ENCODE measurements around the gene UNC79. TPM values are rescaled to one million over a fixed set of nuclear protein-coding genes. Genes with fewer than 3 reads are reported as not detected.

UNC79 gene
- total RNA-seq, 2 experiments from 2014 or later, result not detected

DNA sequence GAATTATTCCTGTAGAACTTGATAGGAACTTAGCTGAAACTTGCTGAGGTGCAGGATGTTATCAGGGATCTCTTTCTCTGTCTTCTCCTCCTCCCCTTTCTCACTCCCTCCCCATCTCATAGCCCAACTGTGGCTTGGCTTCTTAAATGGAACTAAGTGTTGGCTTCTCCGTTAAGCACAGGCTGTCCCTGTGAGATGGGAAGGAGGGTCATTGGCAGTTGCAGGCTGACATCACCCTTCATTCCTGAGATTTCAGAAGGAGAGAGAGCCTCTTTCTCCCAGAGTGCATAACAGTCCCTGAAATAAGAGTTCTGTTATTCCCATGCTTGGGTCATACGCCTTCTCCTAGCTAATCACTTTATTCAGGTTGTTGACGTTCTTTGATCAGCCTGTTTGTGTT, 162.0 kb downstream of the UNC79 start:
- H3K27ac Mint-ChIP-seq, result no peak overlapping the region
- POLR2A ChIA-PET, result interaction anchor here (0.6 kb wide), 1 partner anchor 15 kb away, joined by 3 read pairs; no protein-coding TSS in a partner anchor
- no peak overlapping the region for H3K4me3 Mint-ChIP-seq
- no peaks in the 10 kb centered on the region for H3K9me3 Mint-ChIP-seq
- CTCF ChIA-PET, result no interaction called here
- no peak for DNase-seq
- H3K36me3 Mint-ChIP-seq (ENCODE audit: low read depth), result no peaks in the 10 kb centered on the region
- no peaks in the 10 kb centered on the region for H3K4me1 Mint-ChIP-seq
- peaks cover 5% of the 10 kb centered on the region for H3K27me3 Mint-ChIP-seq

DNA sequence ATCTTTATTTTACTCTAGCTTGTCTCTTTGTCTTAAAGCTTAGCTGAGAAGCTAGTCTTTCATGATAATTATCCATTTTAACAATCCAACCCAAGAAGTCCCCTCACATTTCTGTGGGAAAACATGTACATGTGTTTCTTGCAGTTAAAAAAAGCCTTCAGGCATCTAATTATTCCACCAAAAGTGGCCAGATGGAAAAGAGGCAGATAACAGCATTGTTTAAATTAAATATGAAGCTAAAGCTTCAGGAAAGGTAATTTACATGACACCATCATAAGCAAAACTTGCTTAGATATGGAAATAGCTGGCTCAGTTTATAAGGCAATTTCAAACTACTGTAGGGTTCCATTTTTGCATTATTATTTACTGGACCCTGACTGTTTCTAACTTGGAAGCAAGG, 175.4 kb downstream of the UNC79 start:
- H3K27me3 Mint-ChIP-seq, result peaks cover 25% of the 10 kb centered on the region
- no peak overlapping the region for H3K4me3 Mint-ChIP-seq
- no peak overlapping the region for H3K27ac Mint-ChIP-seq
- no peaks in the 10 kb centered on the region for H3K9me3 Mint-ChIP-seq
- H3K4me1 Mint-ChIP-seq, result no peaks in the 10 kb centered on the region
- CTCF ChIA-PET, result no interaction called here
- no peaks in the 10 kb centered on the region for H3K36me3 Mint-ChIP-seq (ENCODE audit: low read depth)
- no peak for DNase-seq
- POLR2A ChIA-PET, result no interaction called here

DNA sequence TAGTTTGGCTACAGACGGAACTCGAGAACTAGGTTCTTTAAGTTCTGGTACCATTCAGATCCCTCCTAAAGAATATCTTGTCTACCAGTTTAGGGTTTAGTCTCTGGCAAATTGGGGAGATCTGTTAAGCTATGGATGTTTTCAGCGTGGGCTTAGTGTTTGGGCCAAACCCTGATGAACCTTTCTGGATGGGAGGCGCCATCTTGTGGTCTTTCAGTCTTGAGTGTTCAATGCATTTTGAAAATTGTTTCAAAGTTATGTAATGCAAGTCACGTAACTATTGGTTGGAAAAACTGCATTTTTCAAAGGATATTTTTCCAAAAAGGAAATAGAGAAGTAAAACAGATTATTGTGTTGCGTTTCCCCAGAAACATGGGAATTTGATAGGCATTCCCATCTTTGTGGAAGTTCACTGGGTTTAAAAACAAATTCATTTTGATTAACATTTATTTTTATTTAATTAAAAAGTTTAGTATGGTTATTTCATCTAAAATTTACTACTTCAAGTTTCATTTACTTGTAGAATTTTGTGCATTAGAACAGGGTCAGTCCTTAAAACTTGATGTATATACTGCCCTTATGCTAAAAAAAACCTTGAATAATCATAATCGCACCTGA, 188.5 kb downstream of the UNC79 start:
- no peaks in the 10 kb centered on the region for H3K9me3 Mint-ChIP-seq
- CTCF ChIA-PET, result no interaction called here
- no peaks in the 10 kb centered on the region for H3K36me3 Mint-ChIP-seq (ENCODE audit: low read depth)
- POLR2A ChIA-PET, result no interaction called here
- H3K27ac Mint-ChIP-seq, result no peak overlapping the region
- H3K27me3 Mint-ChIP-seq, result peaks cover 4% of the 10 kb centered on the region
- no peaks in the 10 kb centered on the region for H3K4me1 Mint-ChIP-seq
- H3K4me3 Mint-ChIP-seq, result no peak overlapping the region
- peak; percentile 40 for DNase-seq

DNA sequence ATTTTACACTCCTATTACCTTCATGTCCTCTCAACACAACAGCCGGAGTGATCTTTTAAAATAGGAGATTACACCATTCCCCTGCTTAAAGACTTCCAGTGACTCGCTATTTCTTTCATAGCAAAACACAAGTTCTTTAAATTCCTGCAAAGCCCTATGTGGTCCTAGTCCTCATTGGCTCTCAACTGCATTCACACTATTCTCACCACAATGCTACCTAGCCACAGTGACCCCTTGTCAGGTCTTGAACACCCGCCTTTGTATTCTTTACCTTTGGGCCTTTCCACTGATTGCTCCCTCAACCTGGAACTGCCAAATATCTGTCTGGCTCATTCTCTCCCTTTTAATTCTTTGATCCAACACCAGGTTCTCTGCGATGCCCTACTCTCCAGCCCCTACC, 197.3 kb downstream of the UNC79 start:
- POLR2A ChIA-PET, result no interaction called here
- Mint-ChIP-seq H3K27me3 (peaks cover 21% of the 10 kb centered on the region), H3K36me3 (ENCODE audit: low read depth) (no peaks in the 10 kb centered on the region), H3K4me1 (no peaks in the 10 kb centered on the region), H3K4me3 (no peak overlapping the region), H3K27ac (no peak overlapping the region), H3K9me3 (no peaks in the 10 kb centered on the region)
- no peak for DNase-seq
- CTCF ChIA-PET, result no interaction called here

DNA sequence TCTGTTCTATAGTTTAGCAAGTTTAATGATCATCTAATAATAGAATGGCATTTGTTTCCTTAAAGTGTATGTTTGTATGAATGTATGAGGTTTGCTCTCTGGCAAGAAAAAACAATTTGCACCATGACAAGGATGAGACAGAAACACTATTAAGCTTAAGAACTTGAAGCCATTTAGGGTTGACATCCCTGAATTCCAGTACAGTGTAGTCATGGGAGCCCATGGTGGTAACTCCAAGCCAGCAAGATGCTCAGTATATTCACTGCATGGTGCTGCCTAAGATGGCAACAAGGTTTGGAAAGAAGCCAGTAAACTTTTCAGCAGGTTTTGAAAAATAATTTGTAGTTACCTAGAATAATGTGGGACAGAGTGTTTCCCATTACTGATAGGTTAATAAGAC, 198.9 kb downstream of the UNC79 start:
- no peaks in the 10 kb centered on the region for H3K9me3 Mint-ChIP-seq
- no peak for DNase-seq
- CTCF ChIA-PET, result no interaction called here
- H3K27me3 Mint-ChIP-seq, result peaks cover 20% of the 10 kb centered on the region
- H3K36me3 Mint-ChIP-seq (ENCODE audit: low read depth), result no peaks in the 10 kb centered on the region
- POLR2A ChIA-PET, result no interaction called here
- H3K27ac Mint-ChIP-seq, result no peak overlapping the region
- no peaks in the 10 kb centered on the region for H3K4me1 Mint-ChIP-seq
- H3K4me3 Mint-ChIP-seq, result no peak overlapping the region

DNA sequence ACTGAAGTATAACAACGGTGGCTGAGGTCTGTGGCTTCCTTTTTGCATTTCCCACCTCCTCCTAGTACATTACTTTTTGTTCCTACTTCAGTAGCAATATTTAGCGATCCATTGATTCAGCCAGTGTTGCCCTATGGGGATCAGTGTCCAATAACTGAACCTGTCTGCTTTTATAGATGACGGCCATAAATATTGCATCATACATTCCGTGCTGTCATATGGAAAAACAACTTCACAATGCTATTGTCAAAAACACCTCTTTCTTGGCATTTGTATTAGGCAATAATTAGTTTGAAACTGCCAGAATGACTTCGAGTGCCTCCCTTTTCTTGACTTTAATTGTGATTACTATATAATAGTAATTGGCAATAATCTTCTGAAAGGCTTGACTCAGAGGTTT, 208.1 kb downstream of the UNC79 start:
- no peak overlapping the region for H3K4me3 Mint-ChIP-seq
- CTCF ChIA-PET, result interaction anchor here (0.6 kb wide), 1 partner anchor 84 kb away, joined by 3 read pairs; no protein-coding TSS in a partner anchor

DNA sequence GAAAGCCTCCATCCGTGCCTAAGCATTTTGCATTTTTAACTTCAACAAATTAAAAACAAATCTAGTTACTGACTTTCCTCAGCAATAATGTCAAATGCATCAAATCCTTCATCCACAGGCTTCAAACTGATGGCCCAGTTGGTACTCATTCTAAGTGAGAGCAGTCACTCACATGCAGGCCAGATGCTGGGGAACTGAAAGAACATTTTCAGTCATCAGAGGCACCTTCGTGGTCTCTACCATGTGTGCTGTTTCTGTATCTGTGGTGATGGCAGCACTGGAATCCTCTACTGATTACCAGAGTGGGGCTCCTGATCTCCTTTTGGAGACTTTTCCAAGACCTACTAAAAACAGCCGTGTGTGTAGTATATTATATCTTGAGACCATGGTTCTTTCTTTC, 212.4 kb downstream of the UNC79 start:
- Mint-ChIP-seq H3K27ac (no peak overlapping the region), H3K27me3 (peaks cover 28% of the 10 kb centered on the region), H3K36me3 (ENCODE audit: low read depth) (no peaks in the 10 kb centered on the region), H3K4me1 (no peaks in the 10 kb centered on the region), H3K4me3 (no peak overlapping the region), H3K9me3 (peaks cover 3% of the 10 kb centered on the region)
- CTCF ChIA-PET, result no interaction called here
- POLR2A ChIA-PET, result no interaction called here
- DNase-seq, result no peak

More for the DNA sequence above, 208.1 kb downstream of the UNC79 start:
- Mint-ChIP-seq H3K27ac (no peak overlapping the region), H3K27me3 (peaks cover 28% of the 10 kb centered on the region), H3K36me3 (ENCODE audit: low read depth) (no peaks in the 10 kb centered on the region), H3K9me3 (no peaks in the 10 kb centered on the region), H3K4me1 (no peaks in the 10 kb centered on the region)
- no peak for DNase-seq
- POLR2A ChIA-PET, result no interaction called here

DNA sequence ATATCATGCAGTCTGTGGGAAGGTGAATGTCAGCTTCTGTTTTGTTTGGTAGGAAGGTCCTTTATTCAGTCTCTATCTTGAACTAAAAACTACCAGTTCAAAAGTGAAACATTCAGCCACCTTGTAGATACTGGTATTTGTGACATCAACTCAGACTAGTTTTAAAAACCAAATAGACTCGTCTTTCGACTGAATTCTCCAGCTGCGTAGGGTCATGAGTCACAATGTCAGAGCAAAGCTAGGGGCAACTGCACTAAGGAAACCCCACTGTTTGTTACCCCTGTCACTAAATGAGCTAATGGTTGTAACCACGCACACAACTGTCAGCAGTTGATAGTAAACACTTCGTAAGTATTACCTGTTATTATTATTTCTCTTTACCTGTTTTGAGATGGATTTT, 212.9 kb downstream of the UNC79 start:
- H3K27me3 Mint-ChIP-seq, result peaks cover 29% of the 10 kb centered on the region

DNA sequence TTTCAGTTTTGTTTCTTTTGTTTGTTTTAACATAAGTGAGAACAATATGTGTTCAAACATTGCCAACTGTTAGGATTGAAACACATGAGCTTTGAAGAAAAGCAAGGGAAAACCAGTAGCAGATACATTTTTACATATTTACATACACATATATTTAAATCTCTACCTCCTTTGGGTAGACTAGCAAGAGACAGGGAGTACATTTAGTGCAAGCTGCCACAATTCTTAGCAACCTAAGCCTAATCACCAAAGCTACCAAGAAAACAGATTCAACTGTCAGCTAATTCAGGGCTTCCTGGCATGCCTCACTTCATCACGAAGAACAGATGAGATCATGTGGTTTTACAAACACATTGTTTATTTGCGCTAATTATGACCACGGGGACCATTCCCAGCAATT, 214.5 kb downstream of the UNC79 start:
- Mint-ChIP-seq H3K4me3 (no peak overlapping the region), H3K4me1 (no peaks in the 10 kb centered on the region), H3K9me3 (peaks cover 3% of the 10 kb centered on the region), H3K36me3 (ENCODE audit: low read depth) (no peaks in the 10 kb centered on the region), H3K27me3 (peaks cover 27% of the 10 kb centered on the region), H3K27ac (no peak overlapping the region)
- ChIA-PET CTCF (no interaction called here), POLR2A (no interaction called here)
- no peak for DNase-seq

More for the DNA sequence above, 212.9 kb downstream of the UNC79 start:
- DNase-seq, result no peak
- Mint-ChIP-seq H3K9me3 (peaks cover 3% of the 10 kb centered on the region), H3K4me1 (no peaks in the 10 kb centered on the region), H3K36me3 (ENCODE audit: low read depth) (no peaks in the 10 kb centered on the region), H3K27ac (no peak overlapping the region), H3K4me3 (no peak overlapping the region)
- CTCF ChIA-PET, result interaction anchor here (0.8 kb wide), 1 partner anchor 12 kb away, joined by 3 read pairs; no protein-coding TSS in a partner anchor
- POLR2A ChIA-PET, result no interaction called here

DNA sequence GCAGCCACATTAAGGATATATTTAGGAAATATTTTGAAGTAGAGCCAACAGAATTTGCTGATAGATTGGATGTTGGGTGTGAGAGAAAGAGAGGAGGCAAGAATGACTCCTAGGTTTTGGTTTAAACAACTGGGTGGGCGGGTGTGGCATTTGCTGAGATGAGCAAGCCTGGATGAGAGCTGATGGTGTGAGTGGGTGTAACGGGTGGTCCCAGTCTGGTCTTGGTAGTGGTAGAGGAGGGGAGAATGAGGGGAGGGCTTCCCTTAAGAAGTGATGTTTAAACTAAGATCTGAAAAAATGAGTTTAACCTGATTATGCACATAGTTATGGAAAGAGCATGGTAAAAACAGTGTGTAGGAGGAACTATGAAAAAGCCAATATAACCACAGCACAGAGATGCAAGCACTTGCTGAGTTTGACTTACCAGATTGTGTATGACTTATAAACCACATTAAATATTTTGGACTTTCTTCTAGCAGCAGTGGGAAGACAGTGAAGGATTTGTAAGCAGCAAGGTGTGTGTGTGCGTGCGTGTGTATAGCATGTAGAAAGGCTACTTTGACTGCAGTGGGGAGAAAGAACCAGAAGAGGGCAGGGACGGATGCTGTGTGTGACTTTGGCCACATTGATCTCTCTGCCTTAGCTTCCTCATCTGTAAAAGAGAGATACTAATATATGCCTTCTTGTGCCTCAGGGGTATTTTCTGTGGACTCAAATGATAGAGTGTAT, 217.9 kb downstream of the UNC79 start:
- POLR2A ChIA-PET, result no interaction called here
- Mint-ChIP-seq H3K9me3 (peaks cover 3% of the 10 kb centered on the region), H3K36me3 (ENCODE audit: low read depth) (no peaks in the 10 kb centered on the region), H3K27me3 (peaks cover 33% of the 10 kb centered on the region), H3K4me1 (no peaks in the 10 kb centered on the region), H3K4me3 (no peak overlapping the region), H3K27ac (no peak overlapping the region)
- CTCF ChIA-PET, result no interaction called here
- peak; percentile 14 for DNase-seq

DNA sequence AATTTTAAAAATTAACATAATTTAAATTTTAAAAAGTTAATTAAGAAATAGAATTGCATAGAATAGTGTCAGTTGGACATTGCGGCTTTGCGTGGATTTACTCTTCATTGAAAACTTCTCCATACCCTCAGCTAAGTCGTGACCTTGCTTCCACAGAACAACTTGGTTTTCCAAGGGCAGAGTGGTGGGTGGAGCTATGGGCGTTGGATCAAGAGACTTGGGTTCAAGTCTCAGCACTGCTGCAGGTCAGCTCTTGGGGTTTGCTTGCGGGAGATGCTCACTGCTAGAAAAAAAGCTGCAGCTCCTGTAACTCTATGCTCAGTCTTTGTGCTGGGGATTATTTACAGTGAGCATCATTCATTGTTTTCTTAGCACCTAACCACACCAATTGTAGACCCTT, 223.9 kb downstream of the UNC79 start:
- Mint-ChIP-seq H3K27me3 (peaks cover 22% of the 10 kb centered on the region), H3K9me3 (no peaks in the 10 kb centered on the region), H3K36me3 (ENCODE audit: low read depth) (no peaks in the 10 kb centered on the region), H3K4me3 (no peak overlapping the region), H3K27ac (no peak overlapping the region), H3K4me1 (no peaks in the 10 kb centered on the region)
- POLR2A ChIA-PET, result no interaction called here
- no peak for DNase-seq
- CTCF ChIA-PET, result interaction anchor here (0.5 to 1.4 kb wide), 2 partner anchors 11 to 165 kb away, joined by 3 read pairs; no protein-coding TSS in a partner anchor

DNA sequence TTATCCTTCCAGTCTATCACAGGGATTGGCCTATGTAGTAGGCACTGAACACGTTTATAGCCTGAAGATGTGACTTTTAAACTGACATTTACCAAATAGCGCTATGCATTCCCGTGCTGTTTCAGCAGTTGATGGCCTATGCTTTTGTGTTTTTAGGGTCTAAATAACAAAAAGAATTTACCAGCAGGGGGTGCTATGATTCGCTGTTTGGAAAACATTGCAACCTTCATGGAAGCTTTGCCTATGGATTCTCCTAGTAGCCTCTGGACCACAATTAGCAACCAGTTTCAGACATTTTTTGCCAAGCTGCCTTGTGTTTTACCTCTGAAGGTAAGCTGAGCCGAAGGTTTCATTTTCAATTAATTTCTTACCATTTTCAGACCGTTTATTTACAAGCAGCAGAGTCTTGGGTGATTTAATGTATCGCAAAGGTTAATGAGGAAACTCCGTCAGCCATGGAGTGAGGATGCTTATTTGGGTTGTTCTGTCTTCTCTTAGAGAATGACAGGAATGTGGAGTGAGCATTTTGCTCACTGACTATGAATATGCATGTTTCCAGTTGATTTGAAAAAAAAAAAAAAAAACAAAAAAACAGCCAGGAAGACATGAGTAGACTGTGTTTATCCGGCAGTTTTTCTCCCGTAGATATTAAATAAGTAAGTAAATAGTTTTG, 224.5 kb downstream of the UNC79 start:
- ChIA-PET POLR2A (no interaction called here), CTCF (interaction anchor here (1.4 kb wide), 1 partner anchor 11 kb away, joined by 3 read pairs; no protein-coding TSS in a partner anchor)
- Mint-ChIP-seq H3K27me3 (peaks cover 18% of the 10 kb centered on the region), H3K27ac (no peak overlapping the region), H3K9me3 (no peaks in the 10 kb centered on the region), H3K36me3 (ENCODE audit: low read depth) (no peaks in the 10 kb centered on the region), H3K4me1 (no peaks in the 10 kb centered on the region), H3K4me3 (no peak overlapping the region)
- DNase-seq, result peak; percentile 18

DNA sequence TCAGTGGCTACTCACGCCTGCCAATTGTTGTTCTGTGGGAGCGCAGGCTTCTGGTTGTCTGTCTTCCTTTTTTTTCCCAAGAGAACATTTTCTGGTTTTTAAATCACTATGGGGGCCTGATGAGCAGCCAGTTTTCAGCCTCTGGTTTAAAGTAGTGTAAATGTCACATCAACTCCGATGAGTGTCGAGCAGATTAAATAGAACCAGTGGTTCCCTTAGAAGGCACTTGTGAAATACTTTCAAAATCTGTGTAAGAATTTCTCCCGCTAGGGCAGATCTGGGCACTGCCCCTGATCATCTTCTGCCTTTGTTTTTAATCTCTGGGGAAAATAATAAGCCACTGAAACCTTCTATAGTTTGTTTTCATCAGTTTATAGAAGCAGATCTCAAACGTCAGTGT, 227.1 kb downstream of the UNC79 start:
- ChIA-PET POLR2A (no interaction called here), CTCF (interaction anchor here (0.7 kb wide), 1 partner anchor 289 kb away, joined by 4 read pairs; no protein-coding TSS in a partner anchor)

More for the DNA sequence above, 227.1 kb downstream of the UNC79 start:
- Mint-ChIP-seq H3K36me3 (ENCODE audit: low read depth) (no peaks in the 10 kb centered on the region), H3K4me3 (no peak overlapping the region), H3K9me3 (no peaks in the 10 kb centered on the region), H3K4me1 (no peaks in the 10 kb centered on the region), H3K27ac (no peak overlapping the region), H3K27me3 (peaks cover 17% of the 10 kb centered on the region)
- no peak for DNase-seq

Measured in activated CD4-positive, alpha-beta T cell treated with anti-CD3 and anti-CD28 coated beads, Interleukin-2, amount 10 ng/mL, durations not matched to agents 7 days and 5 days (primary cell).